ENCODE results near the gene PRND.

GRCh38 chr20:4711511-4711910 lies 10.2 kb upstream of the PRND start:
- TF ChIP-seq, protein P1, sequence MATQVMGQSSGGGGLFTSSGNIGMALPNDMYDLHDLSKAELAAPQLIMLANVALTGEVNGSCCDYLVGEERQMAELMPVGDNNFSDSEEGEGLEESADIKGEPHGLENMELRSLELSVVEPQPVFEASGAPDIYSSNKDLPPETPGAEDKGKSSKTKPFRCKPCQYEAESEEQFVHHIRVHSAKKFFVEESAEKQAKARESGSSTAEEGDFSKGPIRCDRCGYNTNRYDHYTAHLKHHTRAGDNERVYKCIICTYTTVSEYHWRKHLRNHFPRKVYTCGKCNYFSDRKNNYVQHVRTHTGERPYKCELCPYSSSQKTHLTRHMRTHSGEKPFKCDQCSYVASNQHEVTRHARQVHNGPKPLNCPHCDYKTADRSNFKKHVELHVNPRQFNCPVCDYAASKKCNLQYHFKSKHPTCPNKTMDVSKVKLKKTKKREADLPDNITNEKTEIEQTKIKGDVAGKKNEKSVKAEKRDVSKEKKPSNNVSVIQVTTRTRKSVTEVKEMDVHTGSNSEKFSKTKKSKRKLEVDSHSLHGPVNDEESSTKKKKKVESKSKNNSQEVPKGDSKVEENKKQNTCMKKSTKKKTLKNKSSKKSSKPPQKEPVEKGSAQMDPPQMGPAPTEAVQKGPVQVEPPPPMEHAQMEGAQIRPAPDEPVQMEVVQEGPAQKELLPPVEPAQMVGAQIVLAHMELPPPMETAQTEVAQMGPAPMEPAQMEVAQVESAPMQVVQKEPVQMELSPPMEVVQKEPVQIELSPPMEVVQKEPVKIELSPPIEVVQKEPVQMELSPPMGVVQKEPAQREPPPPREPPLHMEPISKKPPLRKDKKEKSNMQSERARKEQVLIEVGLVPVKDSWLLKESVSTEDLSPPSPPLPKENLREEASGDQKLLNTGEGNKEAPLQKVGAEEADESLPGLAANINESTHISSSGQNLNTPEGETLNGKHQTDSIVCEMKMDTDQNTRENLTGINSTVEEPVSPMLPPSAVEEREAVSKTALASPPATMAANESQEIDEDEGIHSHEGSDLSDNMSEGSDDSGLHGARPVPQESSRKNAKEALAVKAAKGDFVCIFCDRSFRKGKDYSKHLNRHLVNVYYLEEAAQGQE (IDR thresholded peaks at IDR 0.05; ENCODE audit: low read depth) = no peak
- TF ChIP-seq, protein P2, sequence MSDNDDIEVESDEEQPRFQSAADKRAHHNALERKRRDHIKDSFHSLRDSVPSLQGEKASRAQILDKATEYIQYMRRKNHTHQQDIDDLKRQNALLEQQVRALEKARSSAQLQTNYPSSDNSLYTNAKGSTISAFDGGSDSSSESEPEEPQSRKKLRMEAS (IDR thresholded peaks at IDR 0.05) = no peak
- TF ChIP-seq EP300 (IDR thresholded peaks at IDR 0.05; ENCODE audit: borderline replicate concordance) (no peak), CREB1 (IDR thresholded peaks at IDR 0.05; ENCODE audit: low read depth) (no peak), EGR1 (IDR thresholded peaks at IDR 0.05) (no peak), RAD21 (IDR thresholded peaks at IDR 0.05; ENCODE audit: low read depth) (no peak), CEBPB (IDR thresholded peaks at IDR 0.05) (no peak), YY1 (IDR thresholded peaks at IDR 0.05; ENCODE audit: low read depth) (no peak)

Data from Ishikawa (cell line).